SK-N-MC (cell line): Measurements from ENCODE around the gene C22orf15.
A peak's percentile ranks its signal among the peaks of the same experiment; 100 is the strongest.

Experiments
- EZH2 ChIP-seq: fragments of 200-600 bp; sonication (generic); IDR thresholded peaks from one replicate; pipeline ENCODE4 v1.6.1; 2017; ENCODE audit warnings: antibody characterized with exemption
- POLR2AphosphoS5 ChIP-seq: IDR thresholded peaks from 2 replicates; pipeline ENCODE4 v1.6.1; 2012; ENCODE audit warnings: mild to moderate bottlenecking, low read depth, low read length, borderline replicate concordance

DNA sequence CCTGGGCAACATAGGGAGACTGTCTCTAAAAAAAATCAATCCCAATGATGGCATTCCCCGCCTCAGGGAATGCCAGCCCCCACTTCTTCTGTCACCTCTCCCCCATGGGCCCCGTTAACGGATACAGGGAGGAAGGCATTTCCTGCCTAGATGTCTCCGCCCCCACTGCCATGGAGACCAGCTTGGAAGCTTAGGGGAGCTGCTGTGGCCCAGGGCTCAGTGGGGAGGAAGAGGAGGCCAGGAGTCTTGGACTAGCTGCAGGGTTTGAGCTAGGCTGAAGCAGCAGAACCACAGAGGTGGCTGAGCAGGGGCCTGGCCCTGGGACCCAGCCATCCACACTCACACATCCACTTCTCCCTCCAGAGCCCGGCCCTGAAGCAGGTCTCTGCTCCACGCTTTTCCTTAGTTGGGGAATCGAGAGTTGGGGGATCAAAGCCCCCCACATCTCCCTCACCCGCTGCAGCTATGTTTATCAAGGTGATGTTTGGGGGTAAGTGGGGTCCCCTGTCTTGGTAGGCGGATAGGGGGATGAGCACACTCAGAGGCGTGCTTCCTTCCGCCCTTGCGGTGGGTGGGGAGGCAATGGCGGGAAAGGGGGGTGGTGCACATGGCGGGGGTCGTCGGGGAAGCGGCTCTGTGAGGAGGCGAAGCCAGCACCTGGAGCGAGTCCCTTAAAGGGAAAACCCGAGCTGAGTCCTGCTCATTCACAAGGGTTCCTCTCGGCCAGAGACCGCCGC lies at the start of gene C22orf15:
- TF ChIP-seq EZH2 (no peak), POLR2AphosphoS5 (peak; percentile 56; the same call in 1 of the 2 replicates)
